ENCODE data around the gene CENPVL2. TPM values are rescaled to one million over a fixed set of nuclear protein-coding genes. Genes with fewer than 3 reads are reported as not detected.

The CENPVL2 gene
- total RNA-seq, 5 donors from 2014 or later (not counting 1 experiment from before 2014, with no cell fraction given): not detected

Other genes starting within 250 kb of the CENPVL2 start
- 1 to 10 TPM in 1 of 5 donors, under 1 TPM in 4; 0.63 to 1.1 (median 0.76) TPM for gene NUDT11, start 186.2 kb downstream of the CENPVL2 start, total RNA-seq
- gene CENPVL3, start 63.9 kb downstream of the CENPVL2 start, total RNA-seq: not detected
- not detected for gene CENPVL1, start 27.7 kb upstream of the CENPVL2 start, total RNA-seq
- 1 to 10 TPM; 5.9 to 9.8 (median 8.6) TPM for gene GSPT2, start 60.6 kb upstream of the CENPVL2 start, total RNA-seq
- gene MAGED1, start 210.8 kb upstream of the CENPVL2 start, total RNA-seq: 10 to 100 TPM; 30.0 to 44.6 (median 31.2) TPM

All from T-cell (primary cell).